GM03348 (cell line): ENCODE results near the gene AP2A2.
A peak's percentile ranks its signal among the peaks of the same experiment; 100 is the strongest.
"Not testable (repeated sequence)": the region's sequence is repeated elsewhere in the genome, so short reads cannot be mapped to it uniquely, and the experiment has no call there.

Source experiments
- DNase-seq: peaks from one replicate; pipeline ENCODE4 v3.0.0; 2012; ENCODE audit warnings: low spot score

AP2A2 gene

GRCh38 chr11:975376-975775 lies 49.7 kb downstream of the AP2A2 start:
- DNase-seq, result not testable (repeated sequence)

DNA sequence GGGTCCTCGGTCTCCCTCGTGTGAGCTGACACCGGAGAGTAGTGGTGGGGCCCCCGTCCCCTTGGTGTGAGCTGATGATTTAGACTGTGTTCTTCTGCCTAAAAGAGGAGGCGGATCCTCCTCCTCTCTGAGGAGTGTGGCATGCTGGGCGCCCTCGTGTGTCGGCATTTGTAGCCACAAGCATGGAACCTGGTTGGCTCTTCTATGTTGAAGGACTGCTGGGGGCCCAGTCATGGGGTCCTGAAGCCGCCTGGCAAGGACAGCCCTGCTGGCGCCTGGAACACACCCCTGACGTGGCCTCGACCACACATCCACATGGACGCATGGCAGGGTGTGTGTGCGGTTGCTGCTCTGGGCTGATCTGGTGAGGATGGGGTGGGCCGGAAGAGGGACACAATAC lies 50.2 kb downstream of the AP2A2 start:
- peak; percentile 68 for DNase-seq

DNA sequence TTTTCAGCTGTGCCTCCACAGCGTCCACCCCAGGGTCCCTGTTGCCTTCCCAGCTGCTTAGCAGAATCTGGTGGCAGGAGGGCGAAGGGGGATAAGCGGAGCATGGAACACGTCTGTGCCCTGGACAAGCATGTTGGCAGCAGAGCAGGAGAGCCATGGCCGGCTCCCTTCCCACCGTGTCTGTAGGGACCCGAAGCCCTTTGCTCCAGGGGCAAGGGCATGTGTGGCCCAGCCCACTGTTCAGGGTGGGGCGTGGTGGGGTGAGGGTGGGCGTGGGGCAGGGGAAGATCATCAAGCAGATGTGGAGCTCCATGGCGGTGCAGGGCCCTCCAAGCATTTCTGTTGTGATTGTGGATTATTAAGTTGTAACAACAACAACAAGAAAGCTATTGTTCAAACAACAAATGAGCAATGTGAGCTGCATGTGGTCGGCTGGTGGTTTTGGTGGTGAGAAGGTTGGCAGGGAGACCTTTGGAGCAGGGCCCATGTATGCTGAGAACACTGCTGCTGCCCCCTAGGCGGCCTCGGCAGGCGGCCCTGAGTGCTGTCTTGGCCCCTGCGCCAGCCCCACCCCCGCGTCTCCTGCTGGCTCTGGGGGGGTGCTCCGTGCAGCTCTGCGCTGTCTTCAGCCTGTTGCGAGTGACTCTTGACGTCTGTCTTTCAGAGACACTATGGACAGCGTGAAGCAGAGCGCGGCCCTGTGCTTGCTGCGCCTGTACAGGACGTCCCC lies 50.9 kb downstream of the AP2A2 start:
- peak; percentile 79 for DNase-seq

- no peak for DNase-seq
Measured at GRCh38 chr11:977830-978720, 52.4 kb downstream of the AP2A2 start.

DNA sequence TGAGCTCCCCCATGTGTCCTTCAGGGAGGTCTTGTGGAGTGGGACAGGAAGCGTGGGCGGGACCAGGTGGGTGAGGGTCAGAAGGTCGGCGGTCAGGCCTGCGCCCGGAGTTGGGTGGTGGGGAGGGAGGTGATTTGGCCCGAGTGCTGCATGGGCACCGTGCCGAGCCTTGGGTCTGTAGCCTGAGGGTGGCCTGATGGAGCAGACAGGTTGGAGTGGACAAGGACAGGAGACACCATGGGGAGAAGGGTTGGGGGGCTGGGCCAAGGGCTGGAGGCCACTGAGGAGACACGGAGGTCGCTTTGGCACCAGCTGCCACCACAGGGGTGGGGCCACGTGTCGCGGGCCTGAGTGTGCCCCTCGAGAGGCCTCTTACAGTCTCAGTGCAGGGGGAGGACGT lies 53.1 kb downstream of the AP2A2 start:
- no peak for DNase-seq

DNA sequence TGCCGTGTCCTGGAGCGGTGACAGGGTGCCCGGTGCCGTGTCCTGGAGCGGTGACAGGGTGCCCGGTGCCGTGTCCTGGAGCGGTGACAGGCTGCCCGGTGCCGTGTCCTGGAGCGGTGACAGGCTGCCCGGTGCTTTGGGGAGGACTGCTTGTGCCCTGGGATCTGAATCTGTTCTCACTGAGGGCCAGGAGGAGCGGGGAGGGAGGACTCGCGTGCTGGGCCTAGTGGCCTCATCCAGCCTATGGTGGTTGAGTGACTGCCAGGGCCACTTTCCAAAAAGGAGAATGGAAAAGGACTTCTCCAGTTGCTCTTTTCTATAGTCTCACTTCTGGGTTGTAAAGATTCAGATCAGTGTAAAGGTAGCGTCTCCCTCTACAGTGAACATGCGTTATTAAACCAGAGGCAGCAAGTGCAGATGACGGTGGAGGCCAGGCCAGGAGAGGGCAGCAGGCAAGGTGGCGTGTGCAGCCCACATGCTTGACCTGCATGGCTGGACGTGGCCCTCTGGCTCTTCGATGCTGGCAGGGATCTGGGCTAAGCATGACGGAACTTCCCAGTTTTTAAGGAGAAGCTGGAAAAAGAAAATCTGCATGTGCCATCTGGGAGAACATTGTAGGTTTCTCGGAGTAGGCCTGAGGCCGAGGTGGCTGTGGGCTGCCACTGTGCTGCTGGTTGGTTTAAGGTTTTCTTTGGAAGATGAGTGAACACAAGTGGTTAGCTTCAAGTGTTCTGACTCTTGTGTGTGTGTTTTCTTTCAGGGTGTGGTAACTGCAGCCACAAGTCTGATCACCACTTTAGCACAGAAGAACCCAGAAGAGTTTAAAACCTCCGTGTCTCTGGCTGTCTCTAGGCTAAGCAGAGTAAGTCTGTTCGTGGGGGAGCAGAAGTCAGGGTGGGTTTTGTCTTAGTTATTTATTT lies 55.0 kb downstream of the AP2A2 start:
- DNase-seq, result no peak

GRCh38 chr11:981764-982163 lies 56.1 kb downstream of the AP2A2 start:
- DNase-seq, result no peak

DNA sequence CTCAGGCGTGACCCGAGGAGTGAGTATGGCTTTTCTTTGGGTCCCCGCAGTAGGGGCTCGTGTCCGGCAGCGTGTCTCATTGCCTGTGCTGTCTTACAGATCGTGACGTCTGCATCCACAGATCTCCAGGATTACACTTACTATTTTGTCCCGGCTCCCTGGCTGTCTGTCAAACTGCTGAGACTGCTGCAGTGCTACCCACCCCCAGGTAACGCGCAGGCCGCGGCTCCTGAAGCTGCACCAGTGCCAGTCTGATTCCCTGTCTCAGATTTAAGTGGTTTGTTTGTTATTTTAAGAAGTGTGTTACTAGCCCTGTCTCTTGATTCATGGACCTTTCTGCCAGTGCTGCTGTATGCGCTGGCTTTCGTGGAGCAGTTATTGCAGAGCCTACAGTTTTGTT lies 58.9 kb downstream of the AP2A2 start:
- DNase-seq, result no peak

GRCh38 chr11:985406-985805 lies 59.7 kb downstream of the AP2A2 start:
- no peak for DNase-seq

GRCh38 chr11:985848-986247 lies 60.2 kb downstream of the AP2A2 start:
- DNase-seq, result no peak

- DNase-seq, result no peak
Measured at GRCh38 chr11:986270-986951, 60.7 kb downstream of the AP2A2 start.

DNA sequence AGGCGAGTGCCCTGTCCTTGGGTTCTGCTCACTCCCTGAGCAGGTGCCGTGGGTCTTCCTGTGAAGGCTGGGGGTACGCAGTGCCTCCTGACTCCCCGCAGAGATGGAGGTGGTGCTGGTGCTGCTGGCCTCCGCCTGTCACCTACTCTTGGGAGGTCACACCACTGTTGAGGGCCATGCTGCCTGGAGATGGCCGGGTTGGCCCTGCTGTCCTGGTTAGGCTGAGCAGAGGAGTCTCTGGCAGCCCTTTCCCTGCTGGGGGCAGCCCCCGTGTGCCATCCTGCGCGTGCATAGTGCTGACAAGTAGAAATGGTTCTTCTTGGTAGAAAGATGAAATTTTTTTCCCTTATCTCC lies 61.3 kb downstream of the AP2A2 start:
- no peak for DNase-seq

- DNase-seq, result no peak
Measured at GRCh38 chr11:987671-988070, 62.0 kb downstream of the AP2A2 start.

DNA sequence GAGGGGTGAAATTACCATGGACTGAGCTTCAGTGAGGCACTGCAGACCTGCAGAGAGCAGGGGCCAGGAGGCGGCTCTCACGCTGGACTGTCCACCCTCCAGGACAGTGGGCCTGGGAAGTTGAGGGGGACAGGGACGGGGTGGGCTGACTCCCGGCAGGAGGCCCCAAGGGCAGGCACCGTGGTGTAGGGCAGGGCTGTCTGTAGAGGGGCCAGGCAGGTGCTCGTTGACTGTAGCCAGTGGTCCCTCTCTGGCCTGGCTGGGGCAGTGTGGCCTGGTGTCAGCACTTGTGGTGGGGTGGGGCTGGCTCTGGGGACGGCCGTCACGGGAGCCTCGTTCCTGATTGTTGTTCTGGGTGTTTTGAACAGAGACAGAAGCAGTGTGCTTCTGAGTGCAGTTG lies 64.4 kb downstream of the AP2A2 start:
- no peak for DNase-seq

DNA sequence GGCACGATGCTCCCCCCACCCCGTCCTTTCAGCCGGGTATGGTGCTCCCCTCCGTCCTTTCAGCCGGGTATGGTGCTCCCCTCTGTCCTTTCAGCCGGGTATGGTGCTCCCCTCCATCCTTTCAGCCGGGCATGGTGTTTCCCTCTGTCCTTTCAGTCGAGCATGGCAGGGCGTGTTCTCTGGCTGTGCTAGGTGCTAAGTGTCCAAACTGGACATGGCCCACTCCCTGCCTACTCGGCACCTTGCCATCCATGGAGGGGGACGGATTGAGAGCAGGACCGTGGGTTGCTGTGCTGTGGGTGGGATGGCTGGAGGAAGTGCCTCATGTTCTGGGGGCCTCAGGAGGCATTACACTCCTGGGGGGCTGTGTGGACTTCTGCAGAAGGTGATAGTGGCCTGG lies 65.4 kb downstream of the AP2A2 start:
- DNase-seq, result no peak

DNA sequence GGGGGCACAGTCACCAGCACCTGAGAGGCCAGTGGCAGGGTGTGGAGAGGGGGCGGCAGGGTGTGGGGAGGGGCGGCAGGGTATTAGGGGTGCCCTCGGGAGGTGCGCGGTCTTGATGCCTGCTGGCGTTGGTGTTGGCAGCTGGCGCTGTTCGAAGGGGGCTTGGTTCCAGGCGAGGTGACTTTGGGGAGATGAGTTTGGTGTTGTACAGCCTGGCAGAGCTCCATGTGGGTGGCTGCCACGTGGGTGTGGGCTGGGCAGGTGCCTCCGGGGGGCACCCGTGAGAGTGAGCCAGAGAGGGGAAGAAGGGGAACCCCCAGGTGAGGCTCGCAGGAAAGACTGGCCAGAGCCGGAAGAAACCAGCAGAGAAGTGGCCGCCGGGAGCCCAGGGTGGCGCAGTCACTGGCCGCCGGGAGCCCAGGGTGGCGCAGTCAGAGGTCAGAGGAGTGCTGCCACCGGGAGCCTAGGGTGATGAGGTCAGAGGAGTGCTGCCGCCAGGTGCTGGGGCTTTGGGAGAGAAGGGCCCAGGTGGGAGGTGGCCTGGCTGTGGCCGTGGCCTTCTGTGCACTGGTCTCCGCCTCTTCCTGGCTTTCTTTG lies 66.1 kb downstream of the AP2A2 start:
- no peak for DNase-seq

DNA sequence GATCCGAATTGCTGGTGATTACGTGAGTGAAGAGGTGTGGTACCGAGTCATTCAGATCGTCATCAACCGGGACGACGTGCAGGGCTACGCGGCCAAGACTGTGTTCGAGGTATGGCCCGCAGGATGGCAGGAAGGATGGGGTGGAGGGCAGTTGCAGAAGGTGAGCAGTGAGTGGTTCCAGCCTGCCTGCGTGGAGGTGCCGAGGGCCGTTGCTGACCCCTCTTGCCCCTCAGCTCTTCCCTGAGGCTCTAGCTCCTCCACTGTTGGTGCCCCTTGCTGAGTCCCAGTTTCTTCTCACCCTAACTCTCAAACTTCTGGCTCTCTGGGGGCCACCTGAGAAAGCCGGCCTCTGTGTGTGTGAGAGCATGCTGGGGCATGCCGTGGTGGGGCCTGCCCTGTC lies 66.9 kb downstream of the AP2A2 start:
- DNase-seq, result no peak

- DNase-seq, result no peak
Measured at GRCh38 chr11:993632-994167, 68.0 kb downstream of the AP2A2 start.

DNA sequence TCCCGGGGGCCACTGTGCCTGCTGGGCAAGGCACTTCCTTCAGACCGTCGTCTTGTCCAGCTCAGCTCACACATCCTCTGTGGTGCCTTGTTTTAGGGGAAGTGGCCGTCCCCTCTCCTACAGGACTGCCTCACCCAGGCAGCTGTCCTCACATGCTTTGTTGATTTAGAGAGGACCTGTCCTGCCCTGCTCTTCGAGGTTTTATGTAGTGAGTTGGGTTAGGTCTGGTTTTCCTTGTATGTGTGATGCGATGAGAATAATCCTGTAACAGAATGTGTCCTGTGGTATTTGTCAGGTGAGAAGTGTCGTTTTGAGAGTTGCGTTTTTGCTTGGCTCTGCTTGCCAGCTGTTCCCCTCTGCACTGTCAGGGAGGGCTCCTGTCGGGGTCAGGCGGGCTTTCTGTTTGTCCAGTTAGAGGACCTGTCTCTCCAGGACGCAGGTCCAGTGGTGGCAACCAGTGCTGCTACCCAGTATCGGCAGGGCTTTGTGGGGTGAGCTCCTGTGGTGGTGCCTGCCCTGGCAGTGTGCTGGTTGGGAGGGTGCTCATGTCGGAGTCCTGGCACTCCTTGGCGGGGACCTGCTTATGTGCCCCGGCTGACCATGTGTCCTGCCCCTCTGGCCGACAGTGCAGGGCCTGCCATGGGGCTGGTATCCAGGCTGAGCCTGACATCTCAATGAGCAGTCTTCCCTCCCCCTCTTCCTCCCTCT lies 69.5 kb downstream of the AP2A2 start:
- DNase-seq, result no peak

GRCh38 chr11:995752-996420 lies 70.2 kb downstream of the AP2A2 start:
- no peak for DNase-seq
